GM12878 (cell line): ENCODE measurements around the gene AKTIP.

Experiments used
- NFYB ChIP-seq: IDR thresholded peaks from 2 replicates; pipeline ENCODE4 v1.6.1; 2011; ENCODE audit warnings: low read depth, mild to moderate bottlenecking, low read length, improper control_type of control experiment, moderate library complexity; ENCODE audit not compliant: insufficient read depth
- TF ChIP-seq, protein P1 (sequence below): IDR thresholded peaks from 2 replicates; pipeline ENCODE4 v1.6.1; 2012; ENCODE audit warnings: low read depth, low read length, improper control_type of control experiment

DNA sequence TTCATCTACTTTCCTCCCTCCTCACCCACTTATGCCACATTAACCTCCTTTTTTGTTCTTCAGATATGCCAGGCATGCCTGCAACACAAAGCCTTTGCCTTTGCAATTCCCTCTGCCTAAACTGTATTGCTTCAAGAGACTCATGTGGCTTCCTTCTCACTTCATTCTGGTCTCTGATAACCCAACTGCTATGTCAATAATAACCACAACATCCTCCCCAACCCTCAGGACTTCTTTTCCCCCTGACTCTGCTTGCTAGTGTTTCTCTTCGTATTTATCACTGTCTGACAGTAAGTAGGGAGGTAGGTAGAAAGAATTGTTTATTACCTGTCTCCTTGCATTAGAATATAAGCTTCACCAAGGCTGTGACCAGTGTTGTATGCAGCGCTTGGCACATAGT lies 46.4 kb downstream of the AKTIP start:
- TF ChIP-seq, protein P1, sequence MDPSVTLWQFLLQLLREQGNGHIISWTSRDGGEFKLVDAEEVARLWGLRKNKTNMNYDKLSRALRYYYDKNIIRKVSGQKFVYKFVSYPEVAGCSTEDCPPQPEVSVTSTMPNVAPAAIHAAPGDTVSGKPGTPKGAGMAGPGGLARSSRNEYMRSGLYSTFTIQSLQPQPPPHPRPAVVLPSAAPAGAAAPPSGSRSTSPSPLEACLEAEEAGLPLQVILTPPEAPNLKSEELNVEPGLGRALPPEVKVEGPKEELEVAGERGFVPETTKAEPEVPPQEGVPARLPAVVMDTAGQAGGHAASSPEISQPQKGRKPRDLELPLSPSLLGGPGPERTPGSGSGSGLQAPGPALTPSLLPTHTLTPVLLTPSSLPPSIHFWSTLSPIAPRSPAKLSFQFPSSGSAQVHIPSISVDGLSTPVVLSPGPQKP, result no peak
- TF ChIP-seq NFYB, result no peak
